ENCODE results near the gene TCF25. TPM values are rescaled to one million over a fixed set of nuclear protein-coding genes. Genes with fewer than 3 reads are reported as not detected.

Gene TCF25
- total RNA-seq, 1 donor, result 163 TPM

DNA sequence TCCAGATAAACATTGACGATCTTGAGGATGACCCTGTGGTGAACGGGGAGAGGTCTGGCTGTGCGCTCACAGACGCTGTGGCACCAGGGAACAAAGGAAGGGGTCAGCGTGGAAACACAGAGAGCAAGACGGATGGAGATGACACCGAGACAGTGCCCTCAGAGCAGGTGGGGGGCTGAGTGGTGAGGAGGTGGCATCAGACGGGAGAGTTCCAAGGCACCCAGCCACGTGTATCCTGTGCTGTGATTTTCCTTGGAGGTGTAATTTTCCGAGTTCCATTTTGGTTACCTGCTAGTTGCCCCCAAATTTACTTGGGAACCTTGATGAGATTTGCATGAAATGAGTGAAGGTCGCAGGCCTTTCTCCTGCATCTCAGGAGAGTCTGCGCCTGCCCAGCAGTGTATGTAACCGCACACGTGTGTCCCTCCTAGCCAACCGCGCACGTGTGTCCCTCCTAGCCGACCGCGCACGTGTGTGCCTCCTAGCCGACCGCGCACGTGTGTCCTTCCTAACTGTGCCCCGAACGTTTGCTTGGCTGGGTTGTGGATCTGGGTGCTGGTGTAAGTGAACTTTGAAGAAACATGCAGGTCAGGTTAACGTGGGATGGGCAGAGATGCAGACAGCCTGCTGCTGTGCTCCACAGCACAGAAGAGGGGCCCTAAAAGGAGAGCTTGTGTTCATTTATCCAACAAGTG, 10.1 kb downstream of the TCF25 start:
- no peak for DNase-seq (ENCODE audit: low read depth)
- H3K4me3 ChIP-seq (ENCODE audit: low read depth, low read length), result no peak overlapping the region
- TF ChIP-seq, protein P1, sequence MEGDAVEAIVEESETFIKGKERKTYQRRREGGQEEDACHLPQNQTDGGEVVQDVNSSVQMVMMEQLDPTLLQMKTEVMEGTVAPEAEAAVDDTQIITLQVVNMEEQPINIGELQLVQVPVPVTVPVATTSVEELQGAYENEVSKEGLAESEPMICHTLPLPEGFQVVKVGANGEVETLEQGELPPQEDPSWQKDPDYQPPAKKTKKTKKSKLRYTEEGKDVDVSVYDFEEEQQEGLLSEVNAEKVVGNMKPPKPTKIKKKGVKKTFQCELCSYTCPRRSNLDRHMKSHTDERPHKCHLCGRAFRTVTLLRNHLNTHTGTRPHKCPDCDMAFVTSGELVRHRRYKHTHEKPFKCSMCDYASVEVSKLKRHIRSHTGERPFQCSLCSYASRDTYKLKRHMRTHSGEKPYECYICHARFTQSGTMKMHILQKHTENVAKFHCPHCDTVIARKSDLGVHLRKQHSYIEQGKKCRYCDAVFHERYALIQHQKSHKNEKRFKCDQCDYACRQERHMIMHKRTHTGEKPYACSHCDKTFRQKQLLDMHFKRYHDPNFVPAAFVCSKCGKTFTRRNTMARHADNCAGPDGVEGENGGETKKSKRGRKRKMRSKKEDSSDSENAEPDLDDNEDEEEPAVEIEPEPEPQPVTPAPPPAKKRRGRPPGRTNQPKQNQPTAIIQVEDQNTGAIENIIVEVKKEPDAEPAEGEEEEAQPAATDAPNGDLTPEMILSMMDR (IDR thresholded peaks at IDR 0.05; ENCODE audit: insufficient read depth, low read length), result no peak

DNA sequence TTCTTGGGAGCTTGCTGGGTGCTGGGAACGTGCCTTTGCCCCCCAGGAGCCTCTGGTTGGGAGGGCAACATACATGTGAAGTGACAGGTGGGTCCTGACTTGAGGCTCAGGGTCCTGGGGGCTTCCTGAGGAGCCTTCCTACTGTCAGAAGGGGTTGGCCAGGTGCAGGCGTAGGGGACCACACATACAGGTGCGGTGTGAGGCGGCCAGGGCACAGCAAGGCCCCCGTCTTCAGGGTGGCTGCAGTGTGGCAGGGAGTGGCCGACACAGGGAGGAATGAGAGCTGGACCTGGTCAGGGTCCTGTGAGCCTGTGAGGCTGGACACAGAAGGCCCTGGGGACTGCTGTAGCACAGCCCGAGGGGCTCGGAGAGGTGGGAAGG, 10.6 kb downstream of the TCF25 start:
- no peak for DNase-seq (ENCODE audit: low read depth)
- TF ChIP-seq, protein P1 (IDR thresholded peaks at IDR 0.05; ENCODE audit: insufficient read depth, low read length), result no peak
- no peak overlapping the region for H3K4me3 ChIP-seq (ENCODE audit: low read depth, low read length)

- TF ChIP-seq, protein P1 (IDR thresholded peaks at IDR 0.05; ENCODE audit: insufficient read depth, low read length), result no peak
- H3K4me3 ChIP-seq (ENCODE audit: low read depth, low read length), result no peak overlapping the region
- DNase-seq (ENCODE audit: low read depth), result no peak
Measured at GRCh38 chr16:89887243-89887642, 13.9 kb downstream of the TCF25 start.

- no peak for DNase-seq (ENCODE audit: low read depth)
- TF ChIP-seq, protein P1 (IDR thresholded peaks at IDR 0.05; ENCODE audit: insufficient read depth, low read length), result no peak
- H3K4me3 ChIP-seq (ENCODE audit: low read depth, low read length), result no peak overlapping the region
Measured at GRCh38 chr16:89890200-89890599, 16.8 kb downstream of the TCF25 start.

GRCh38 chr16:89890886-89891657, 17.7 kb downstream of the TCF25 start:
- peak; percentile 39 for DNase-seq (ENCODE audit: low read depth)
- TF ChIP-seq, protein P1 (IDR thresholded peaks at IDR 0.05; ENCODE audit: insufficient read depth, low read length), result no peak
- no peak overlapping the region for H3K4me3 ChIP-seq (ENCODE audit: low read depth, low read length)

- H3K4me3 ChIP-seq (ENCODE audit: low read depth, low read length), result no peak overlapping the region
- DNase-seq (ENCODE audit: low read depth), result no peak
- TF ChIP-seq, protein P1 (IDR thresholded peaks at IDR 0.05; ENCODE audit: insufficient read depth, low read length), result no peak
Measured at GRCh38 chr16:89892055-89892630, 18.8 kb downstream of the TCF25 start.

Measured in fibroblast of the aortic adventitia (primary cell).